Measurements from ENCODE around the gene NUP153.

NUP153 gene

GRCh38 chr6:17666646-17667045 is 40.1 kb downstream of the NUP153 start:
- no peak overlapping the region for H3K4me3 ChIP-seq (ENCODE audit: low read depth, low read length)
- TF ChIP-seq MYC (IDR thresholded peaks at IDR 0.05; ENCODE audit: low read depth, low read length) = no peak
- no peak for TF ChIP-seq CTCF (IDR thresholded peaks at IDR 0.05; ENCODE audit: low read depth, low read length)
- no peak for TF ChIP-seq POLR2A (IDR thresholded peaks at IDR 0.05; ENCODE audit: extremely low read depth, insufficient read length)
- TF ChIP-seq MAX (IDR thresholded peaks at IDR 0.05; ENCODE audit: low read depth, low read length) = no peak
- DNase-seq (ENCODE audit: low read depth) = no peak

- H3K4me3 ChIP-seq (ENCODE audit: low read depth, low read length) = no peak overlapping the region
- TF ChIP-seq POLR2A (IDR thresholded peaks at IDR 0.05; ENCODE audit: extremely low read depth, insufficient read length) (no peak), MAX (IDR thresholded peaks at IDR 0.05; ENCODE audit: low read depth, low read length) (no peak), CTCF (IDR thresholded peaks at IDR 0.05; ENCODE audit: low read depth, low read length) (no peak), MYC (IDR thresholded peaks at IDR 0.05; ENCODE audit: low read depth, low read length) (no peak)
- DNase-seq (ENCODE audit: low read depth) = no peak
These were observed 41.6 kb downstream of the NUP153 start for GRCh38 chr6:17665132-17665531.

- TF ChIP-seq CTCF (IDR thresholded peaks at IDR 0.05; ENCODE audit: low read depth, low read length) = no peak
- TF ChIP-seq MYC (IDR thresholded peaks at IDR 0.05; ENCODE audit: low read depth, low read length) = no peak
- no peak for TF ChIP-seq POLR2A (IDR thresholded peaks at IDR 0.05; ENCODE audit: extremely low read depth, insufficient read length)
- TF ChIP-seq MAX (IDR thresholded peaks at IDR 0.05; ENCODE audit: low read depth, low read length) = no peak
- no peak for DNase-seq (ENCODE audit: low read depth)
- H3K4me3 ChIP-seq (ENCODE audit: low read depth, low read length) = no peak overlapping the region
These were observed 43.5 kb downstream of the NUP153 start for GRCh38 chr6:17663226-17663625.

- H3K4me3 ChIP-seq (ENCODE audit: low read depth, low read length) = no peak overlapping the region
- TF ChIP-seq MAX (IDR thresholded peaks at IDR 0.05; ENCODE audit: low read depth, low read length) = no peak
- no peak for TF ChIP-seq MYC (IDR thresholded peaks at IDR 0.05; ENCODE audit: low read depth, low read length)
- TF ChIP-seq CTCF (IDR thresholded peaks at IDR 0.05; ENCODE audit: low read depth, low read length) = no peak
- no peak for TF ChIP-seq POLR2A (IDR thresholded peaks at IDR 0.05; ENCODE audit: extremely low read depth, insufficient read length)
These were observed 44.1 kb downstream of the NUP153 start for GRCh38 chr6:17662585-17662984.

GRCh38 chr6:17656644-17657043 is 50.1 kb downstream of the NUP153 start:
- TF ChIP-seq POLR2A (IDR thresholded peaks at IDR 0.05; ENCODE audit: extremely low read depth, insufficient read length) = no peak
- TF ChIP-seq MAX (IDR thresholded peaks at IDR 0.05; ENCODE audit: low read depth, low read length) = no peak
- peak; percentile 22 for DNase-seq (ENCODE audit: low read depth)
- no peak overlapping the region for H3K4me3 ChIP-seq (ENCODE audit: low read depth, low read length)

More at GRCh38 chr6:17662585-17662984, 44.1 kb downstream of the NUP153 start:
- no peak for DNase-seq (ENCODE audit: low read depth)

- peak; percentile 13 for DNase-seq (ENCODE audit: low read depth)
- no peak overlapping the region for H3K4me3 ChIP-seq (ENCODE audit: low read depth, low read length)
- TF ChIP-seq MYC (IDR thresholded peaks at IDR 0.05; ENCODE audit: low read depth, low read length) (no peak), MAX (IDR thresholded peaks at IDR 0.05; ENCODE audit: low read depth, low read length) (no peak), POLR2A (IDR thresholded peaks at IDR 0.05; ENCODE audit: extremely low read depth, insufficient read length) (no peak)
These were observed 50.6 kb downstream of the NUP153 start for GRCh38 chr6:17656092-17656491.

Measured in NB4 (cell line).